ACC112 (cell line): Measurements from ENCODE around the gene MYCN.
"Not testable (repeated sequence)": the region's sequence is repeated elsewhere in the genome, so short reads cannot be mapped to it uniquely, and the experiment has no call there.

Source experiments
- H2AFZ ChIP-seq: fragments of 200-600 bp; sonication (generic); one replicate; pipeline ENCODE4 v1.6.0; 2017; ENCODE audit warnings: antibody characterized with exemption, low read length; ENCODE audit not compliant: unreplicated experiment
- H3K27ac ChIP-seq: fragments of 200-600 bp; sonication (generic); 2 replicates; pipeline ENCODE4 v1.5.1; 2014; ENCODE audit warnings: low read depth, mild to moderate bottlenecking, antibody characterized with exemption, low read length, moderate library complexity
- H3K27me3 ChIP-seq: fragments of 200-600 bp; sonication (generic); 2 replicates; pipeline ENCODE4 v1.6.1; 2014; ENCODE audit warnings: mild to moderate bottlenecking, antibody characterized with exemption, low read length, moderate library complexity, mixed read lengths; ENCODE audit not compliant: insufficient read depth
- H3K36me3 ChIP-seq: fragments of 200-600 bp; sonication (generic); 2 replicates; pipeline ENCODE4 v1.6.1; 2016; ENCODE audit warnings: mild to moderate bottlenecking, antibody characterized with exemption, low read length, moderate library complexity, mixed read lengths; ENCODE audit not compliant: insufficient read depth
- H3K4me1 ChIP-seq: fragments of 200-600 bp; sonication (generic); one replicate; pipeline ENCODE4 v1.6.1; 2016; ENCODE audit warnings: low read length, mixed read lengths; ENCODE audit not compliant: insufficient read depth, unreplicated experiment, control insufficient read depth
- H3K4me3 ChIP-seq: fragments of 200-600 bp; sonication (generic); 2 replicates; pipeline ENCODE4 v1.5.1; 2014; ENCODE audit warnings: mild to moderate bottlenecking, low read depth, low read length
- H3K79me2 ChIP-seq: fragments of 200-600 bp; sonication (generic); one replicate; pipeline ENCODE4 v1.6.0; 2016; ENCODE audit warnings: low read length; ENCODE audit not compliant: control insufficient read depth, unreplicated experiment, insufficient read depth

MYCN gene

GRCh38 chr2:15899327-15899612 lies 41.1 kb upstream of the MYCN start:
- no peaks in the 10 kb centered on the region for H3K79me2 ChIP-seq
- H3K4me1 ChIP-seq, result no peaks in the 10 kb centered on the region
- no peak overlapping the region for H2AFZ ChIP-seq
- no peaks in the 10 kb centered on the region for H3K27me3 ChIP-seq
- no peak overlapping the region for H3K4me3 ChIP-seq
- no peaks in the 10 kb centered on the region for H3K36me3 ChIP-seq
- no peak overlapping the region for H3K27ac ChIP-seq

- Histone ChIP-seq H3K4me3 (no peak overlapping the region), H3K79me2 (no peaks in the 10 kb centered on the region), H3K27ac (no peak overlapping the region), H3K4me1 (no peaks in the 10 kb centered on the region), H3K36me3 (no peaks in the 10 kb centered on the region), H2AFZ (no peak overlapping the region), H3K27me3 (no peaks in the 10 kb centered on the region)
These were observed 40.4 kb upstream of the MYCN start for GRCh38 chr2:15899751-15900493.

- H3K27me3 ChIP-seq, result no peaks in the 10 kb centered on the region
- no peak overlapping the region for H3K27ac ChIP-seq
- no peaks in the 10 kb centered on the region for H3K79me2 ChIP-seq
- H3K4me1 ChIP-seq, result no peaks in the 10 kb centered on the region
- H3K36me3 ChIP-seq, result no peaks in the 10 kb centered on the region
- H2AFZ ChIP-seq, result no peak overlapping the region
- no peak overlapping the region for H3K4me3 ChIP-seq
These were observed 39.1 kb upstream of the MYCN start for GRCh38 chr2:15901095-15901807.

GRCh38 chr2:15901808-15902130 lies 38.6 kb upstream of the MYCN start:
- Histone ChIP-seq H2AFZ (no peak overlapping the region), H3K27ac (no peak overlapping the region), H3K4me3 (no peak overlapping the region), H3K27me3 (no peaks in the 10 kb centered on the region), H3K4me1 (no peaks in the 10 kb centered on the region), H3K79me2 (no peaks in the 10 kb centered on the region), H3K36me3 (no peaks in the 10 kb centered on the region)

DNA sequence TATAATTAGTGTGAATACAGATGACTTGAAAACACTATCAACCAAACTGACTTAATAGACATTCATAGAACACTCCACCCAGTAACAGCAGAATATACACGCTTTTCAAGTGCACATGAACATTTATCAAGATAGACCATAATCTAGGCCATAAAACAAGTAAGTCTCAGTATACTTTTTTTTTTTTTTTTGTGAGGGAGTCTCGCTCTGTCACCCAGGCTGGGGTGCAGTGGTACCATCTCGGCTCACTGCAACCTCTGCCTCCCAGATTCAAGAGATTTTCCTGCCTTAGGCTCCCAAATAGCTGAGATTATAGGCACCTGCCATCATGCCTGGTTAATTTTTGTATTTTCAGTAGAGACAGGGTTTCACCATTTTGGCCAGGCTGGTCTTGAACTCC lies 36.4 kb upstream of the MYCN start:
- H3K27ac ChIP-seq, H3K4me1 ChIP-seq, H3K27me3 ChIP-seq, H3K79me2 ChIP-seq, H2AFZ ChIP-seq, H3K36me3 ChIP-seq, H3K4me3 ChIP-seq: not testable (repeated sequence)

DNA sequence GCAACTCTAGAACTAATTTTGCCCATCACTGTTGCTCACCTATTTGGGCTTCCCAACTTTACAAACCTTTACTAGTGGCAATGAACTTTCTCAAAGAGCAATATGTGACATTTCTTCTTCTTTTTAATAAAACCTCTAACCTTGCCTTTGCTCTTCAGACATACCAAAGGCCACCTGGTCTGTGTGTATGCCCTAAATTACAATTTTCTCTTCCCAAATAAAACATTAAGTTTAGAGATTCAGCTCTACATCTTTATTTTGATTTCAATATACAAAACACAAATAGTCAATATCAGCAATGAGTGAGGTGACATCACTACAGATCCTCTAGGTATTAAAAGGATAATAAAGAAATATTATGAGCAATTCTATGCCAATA lies 35.1 kb upstream of the MYCN start:
- H3K79me2 ChIP-seq, result no peaks in the 10 kb centered on the region

DNA sequence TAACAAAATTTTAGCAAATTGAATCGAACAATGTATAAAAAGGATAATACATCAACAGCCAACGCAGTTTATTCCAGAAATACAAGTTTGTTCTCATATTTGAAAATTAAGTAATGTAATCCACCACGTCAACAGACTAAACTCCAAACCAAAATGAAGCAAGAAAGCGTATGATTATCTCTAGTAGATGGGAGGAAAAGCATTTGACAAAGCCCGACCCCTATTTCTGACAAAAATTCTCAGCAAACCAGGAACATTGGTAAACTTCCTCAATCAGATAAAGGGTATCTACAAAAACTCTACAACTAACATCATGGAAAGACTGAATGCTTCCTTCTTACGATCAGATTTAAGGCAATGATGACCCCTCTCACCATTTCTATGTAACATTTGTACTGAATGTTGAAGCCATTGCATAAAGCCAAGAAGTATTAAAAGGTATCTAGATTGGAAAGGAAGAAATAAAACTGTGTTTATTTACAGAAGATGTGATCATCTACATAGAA lies 34.3 kb upstream of the MYCN start:
- Histone ChIP-seq H3K27ac (no peak overlapping the region), H3K4me3 (no peak overlapping the region), H3K79me2 (no peaks in the 10 kb centered on the region), H3K27me3 (no peaks in the 10 kb centered on the region), H2AFZ (no peak overlapping the region), H3K36me3 (no peaks in the 10 kb centered on the region), H3K4me1 (no peaks in the 10 kb centered on the region)

More for the DNA sequence above, 35.1 kb upstream of the MYCN start:
- Histone ChIP-seq H3K27me3 (no peaks in the 10 kb centered on the region), H3K27ac (no peak overlapping the region), H3K4me3 (no peak overlapping the region), H3K36me3 (no peaks in the 10 kb centered on the region), H3K4me1 (no peaks in the 10 kb centered on the region), H2AFZ (no peak overlapping the region)

GRCh38 chr2:15906778-15907177 lies 33.6 kb upstream of the MYCN start:
- H3K4me3 ChIP-seq, result no peak overlapping the region
- no peaks in the 10 kb centered on the region for H3K27me3 ChIP-seq
- no peaks in the 10 kb centered on the region for H3K36me3 ChIP-seq
- H2AFZ ChIP-seq, result no peak overlapping the region
- no peak overlapping the region for H3K27ac ChIP-seq
- no peaks in the 10 kb centered on the region for H3K4me1 ChIP-seq
- no peaks in the 10 kb centered on the region for H3K79me2 ChIP-seq

GRCh38 chr2:15907461-15908324 lies 32.7 kb upstream of the MYCN start:
- no peaks in the 10 kb centered on the region for H3K27me3 ChIP-seq
- no peaks in the 10 kb centered on the region for H3K79me2 ChIP-seq
- no peaks in the 10 kb centered on the region for H3K36me3 ChIP-seq
- no peak overlapping the region for H3K27ac ChIP-seq
- no peak overlapping the region for H2AFZ ChIP-seq
- H3K4me1 ChIP-seq, result no peaks in the 10 kb centered on the region
- H3K4me3 ChIP-seq, result no peak overlapping the region

DNA sequence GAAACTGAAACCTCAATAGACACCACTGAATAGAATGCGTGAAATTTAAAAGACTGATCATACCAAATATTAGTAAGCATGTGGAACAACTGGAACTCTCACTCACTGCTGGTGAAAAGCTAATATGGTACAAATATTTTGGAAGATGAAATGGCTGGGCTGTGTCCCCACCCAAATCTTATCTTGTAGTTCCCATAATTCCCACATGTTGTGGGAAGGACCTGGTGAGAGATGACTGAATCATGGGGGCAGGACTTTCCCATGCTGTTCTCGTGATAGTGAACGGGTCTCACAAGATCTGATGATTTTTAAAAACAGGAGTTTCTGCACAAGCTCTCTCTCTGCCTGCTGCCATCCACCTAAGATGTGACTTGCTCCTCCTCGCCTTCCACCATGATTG lies 32.0 kb upstream of the MYCN start:
- Histone ChIP-seq H3K4me1 (no peaks in the 10 kb centered on the region), H3K27me3 (no peaks in the 10 kb centered on the region), H2AFZ (no peak overlapping the region), H3K27ac (no peak overlapping the region), H3K4me3 (no peak overlapping the region), H3K79me2 (no peaks in the 10 kb centered on the region), H3K36me3 (no peaks in the 10 kb centered on the region)
